BE2C (cell line): ENCODE measurements around the gene CHCHD6.

ENCODE experiments used
- DNase-seq: peaks from one replicate; pipeline ENCODE4 v3.0.0-alpha.2; 2020
- H3K27me3 ChIP-seq: fragments of 250-450 bp; sonication (Bioruptor Pico); 2 replicates; pipeline ENCODE4 v1.5.1; 2020; ENCODE audit warnings: mild to moderate bottlenecking
- H3K36me3 ChIP-seq: fragments of 250-450 bp; sonication (Bioruptor Pico); 2 replicates; pipeline ENCODE4 v1.5.1; 2020; ENCODE audit warnings: mild to moderate bottlenecking
- H3K4me1 ChIP-seq: fragments of 250-450 bp; sonication (Bioruptor Pico); 2 replicates; pipeline ENCODE4 v1.5.1; 2020
- H3K4me3 ChIP-seq: 2 replicates; pipeline ENCODE4 v1.5.1; 2011; ENCODE audit warnings: low read depth, low read length
- H3K9me3 ChIP-seq: fragments of 250-450 bp; sonication (Bioruptor Pico); 2 replicates; pipeline ENCODE4 v1.5.1; 2020
- TF ChIP-seq, protein P1 (sequence below): IDR thresholded peaks from 2 replicates; pipeline ENCODE4 v1.5.1; 2012; ENCODE audit warnings: mild to moderate bottlenecking, low read depth, low read length

Gene CHCHD6

DNA sequence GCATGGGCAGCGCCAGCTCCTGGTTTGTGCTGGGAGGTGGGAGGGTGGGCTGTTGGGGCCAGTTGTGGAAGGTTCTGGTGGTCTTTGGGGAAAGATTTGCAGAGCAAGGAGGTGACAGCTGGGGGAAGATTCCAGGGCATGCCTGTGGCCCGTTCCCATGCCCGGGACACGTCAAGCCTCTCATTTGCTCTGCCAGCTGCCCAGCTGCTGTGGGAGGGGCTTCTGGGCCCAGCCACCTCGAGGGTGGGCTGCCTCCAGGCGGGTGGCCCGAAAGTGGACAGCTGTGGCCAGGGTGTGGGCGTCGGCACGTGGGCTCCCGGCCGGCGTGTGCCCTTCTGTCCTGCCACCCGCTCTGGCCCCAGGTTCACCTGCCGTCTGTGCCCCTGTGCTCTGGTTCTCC, 296.1 kb downstream of the CHCHD6 start:
- Histone ChIP-seq H3K4me1 (peaks cover 20% of the 10 kb centered on the region), H3K36me3 (peaks cover 6% of the 10 kb centered on the region; the same call in 1 of the 2 replicates), H3K4me3 (no peak overlapping the region), H3K9me3 (no peaks in the 10 kb centered on the region), H3K27me3 (no peaks in the 10 kb centered on the region)
- no peak for DNase-seq
- TF ChIP-seq, protein P1, sequence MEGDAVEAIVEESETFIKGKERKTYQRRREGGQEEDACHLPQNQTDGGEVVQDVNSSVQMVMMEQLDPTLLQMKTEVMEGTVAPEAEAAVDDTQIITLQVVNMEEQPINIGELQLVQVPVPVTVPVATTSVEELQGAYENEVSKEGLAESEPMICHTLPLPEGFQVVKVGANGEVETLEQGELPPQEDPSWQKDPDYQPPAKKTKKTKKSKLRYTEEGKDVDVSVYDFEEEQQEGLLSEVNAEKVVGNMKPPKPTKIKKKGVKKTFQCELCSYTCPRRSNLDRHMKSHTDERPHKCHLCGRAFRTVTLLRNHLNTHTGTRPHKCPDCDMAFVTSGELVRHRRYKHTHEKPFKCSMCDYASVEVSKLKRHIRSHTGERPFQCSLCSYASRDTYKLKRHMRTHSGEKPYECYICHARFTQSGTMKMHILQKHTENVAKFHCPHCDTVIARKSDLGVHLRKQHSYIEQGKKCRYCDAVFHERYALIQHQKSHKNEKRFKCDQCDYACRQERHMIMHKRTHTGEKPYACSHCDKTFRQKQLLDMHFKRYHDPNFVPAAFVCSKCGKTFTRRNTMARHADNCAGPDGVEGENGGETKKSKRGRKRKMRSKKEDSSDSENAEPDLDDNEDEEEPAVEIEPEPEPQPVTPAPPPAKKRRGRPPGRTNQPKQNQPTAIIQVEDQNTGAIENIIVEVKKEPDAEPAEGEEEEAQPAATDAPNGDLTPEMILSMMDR: no peak

DNA sequence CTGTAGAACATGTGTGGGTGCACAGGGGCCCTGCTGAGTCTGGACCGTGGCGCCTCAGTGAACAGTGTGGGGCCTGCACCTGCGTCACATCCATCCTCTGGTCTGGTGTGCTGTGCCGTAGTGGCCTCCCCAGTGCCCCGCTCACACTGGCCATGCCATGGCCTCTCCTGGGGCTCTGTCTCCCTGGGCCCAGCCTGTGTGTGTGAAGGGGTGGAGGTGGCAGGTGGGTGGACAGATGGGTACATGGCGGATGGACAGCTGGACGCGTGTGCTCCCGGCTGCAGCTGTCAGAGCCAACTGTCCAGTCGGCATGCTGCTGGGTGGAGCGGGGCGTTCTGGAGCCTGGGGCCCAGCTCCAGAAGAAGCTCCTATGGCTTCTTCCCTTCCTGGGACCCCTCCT, 296.7 kb downstream of the CHCHD6 start:
- TF ChIP-seq, protein P1: no peak
- no peaks in the 10 kb centered on the region for H3K27me3 ChIP-seq
- H3K9me3 ChIP-seq: no peaks in the 10 kb centered on the region
- DNase-seq: no peak
- peaks cover 15% of the 10 kb centered on the region for H3K4me1 ChIP-seq
- peaks cover 6% of the 10 kb centered on the region for H3K36me3 ChIP-seq
- H3K4me3 ChIP-seq: no peak overlapping the region

GRCh38 chr3:127001486-127002194, 297.6 kb downstream of the CHCHD6 start:
- DNase-seq: no peak
- TF ChIP-seq, protein P1: no peak
- Histone ChIP-seq H3K36me3 (peaks cover 10% of the 10 kb centered on the region), H3K4me1 (peaks cover 15% of the 10 kb centered on the region), H3K4me3 (no peak overlapping the region), H3K27me3 (no peaks in the 10 kb centered on the region), H3K9me3 (no peaks in the 10 kb centered on the region)

DNA sequence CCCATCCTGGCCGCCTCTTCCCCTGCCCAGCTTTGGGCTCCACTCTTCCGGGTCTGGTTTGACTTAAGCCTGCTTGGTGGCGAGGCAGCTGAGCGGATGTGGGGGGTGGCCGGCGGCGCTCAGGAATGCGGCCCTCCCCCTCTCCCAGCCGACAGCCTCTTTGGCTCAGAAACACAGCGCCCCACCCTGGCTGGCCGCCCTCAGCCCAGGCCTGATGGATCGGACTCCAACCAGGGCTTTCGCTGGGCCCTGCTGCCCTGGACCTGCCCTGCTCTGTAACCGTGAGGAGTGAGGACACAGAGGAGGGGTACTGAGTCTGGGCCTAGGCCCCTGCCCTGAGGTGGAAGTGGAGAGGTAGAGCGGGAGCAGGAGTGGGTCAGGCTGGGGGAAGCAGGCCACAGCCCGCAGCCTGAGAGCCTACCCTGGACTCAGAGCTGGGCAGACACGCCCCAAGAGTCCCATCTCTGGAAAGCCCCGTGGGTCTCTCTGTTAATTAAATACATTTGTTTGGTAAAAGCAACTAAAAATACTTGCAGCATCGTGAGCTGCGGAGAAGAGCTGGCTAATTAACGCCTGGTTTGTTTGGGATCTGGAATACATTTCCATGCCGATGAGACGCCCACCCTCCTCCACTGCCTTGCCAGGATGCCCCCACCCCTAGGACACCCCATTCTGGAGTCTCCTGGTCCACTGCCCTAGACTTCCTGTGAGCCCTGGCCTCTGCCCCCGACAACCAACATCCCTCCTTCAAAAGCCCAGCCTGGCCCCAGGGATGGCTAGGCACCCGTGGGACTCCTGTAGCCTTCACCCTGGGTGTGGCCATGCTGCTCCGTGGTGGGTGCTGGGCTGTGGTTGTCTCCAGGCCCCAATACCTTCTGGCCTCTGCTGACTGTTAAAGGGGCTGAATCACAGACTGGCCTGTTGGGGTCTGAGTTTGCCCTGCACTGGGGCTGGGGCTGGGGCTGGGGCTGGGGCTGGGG, 298.4 kb downstream of the CHCHD6 start:
- Histone ChIP-seq H3K27me3 (no peaks in the 10 kb centered on the region), H3K4me1 (peaks cover 18% of the 10 kb centered on the region), H3K36me3 (peaks cover 13% of the 10 kb centered on the region), H3K4me3 (no peak overlapping the region), H3K9me3 (no peaks in the 10 kb centered on the region)
- peak; percentile 81 for DNase-seq
- TF ChIP-seq, protein P1: peak; percentile 47

DNA sequence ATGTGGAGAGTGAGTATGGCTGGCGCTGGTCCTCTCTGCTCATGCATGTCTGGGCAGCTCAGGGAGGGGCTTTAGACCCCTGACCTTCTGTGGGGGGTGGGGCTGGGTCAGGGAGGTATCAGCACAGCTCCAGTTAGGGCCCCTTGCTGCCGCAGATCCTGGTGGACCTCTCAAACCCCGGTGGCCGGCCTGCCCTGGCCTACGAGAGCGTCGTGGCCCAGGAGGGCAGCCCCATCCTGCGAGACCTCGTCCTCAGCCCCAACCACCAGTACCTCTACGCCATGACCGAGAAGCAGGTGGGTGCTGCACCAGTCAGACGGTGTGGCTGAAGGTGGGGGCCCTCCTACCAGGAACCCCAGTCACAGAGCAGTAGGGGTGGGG, 299.1 kb downstream of the CHCHD6 start:
- TF ChIP-seq, protein P1: no peak
- H3K27me3 ChIP-seq: no peaks in the 10 kb centered on the region
- H3K9me3 ChIP-seq: no peaks in the 10 kb centered on the region
- DNase-seq: no peak
- H3K36me3 ChIP-seq: peaks cover 18% of the 10 kb centered on the region
- H3K4me3 ChIP-seq: no peak overlapping the region
- peaks cover 23% of the 10 kb centered on the region for H3K4me1 ChIP-seq
